Measurements from ENCODE around the gene HOXB7.

Gene HOXB7

DNA sequence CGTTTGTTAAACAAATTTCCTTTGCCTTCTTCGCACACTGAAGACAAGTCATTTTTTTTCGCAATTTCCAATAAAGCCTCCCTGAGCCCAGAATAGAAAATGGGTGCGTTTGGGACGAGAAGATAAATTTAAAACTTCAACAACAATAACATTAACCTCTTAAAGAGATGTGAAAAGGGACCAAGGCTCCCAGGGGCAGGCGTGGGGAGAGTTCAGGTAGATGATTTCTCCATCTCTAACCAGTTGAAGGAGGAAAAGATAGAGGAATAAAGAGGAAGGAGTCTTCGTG lies 31.4 kb downstream of the HOXB7 start:
- no peak for DNase-seq (ENCODE audit: low read depth in 2 of 2)

GRCh38 chr17:48578616-48579470 lies 32.0 kb downstream of the HOXB7 start:
- DNase-seq (ENCODE audit: low read depth in 2 of 2) = no peak

- DNase-seq (ENCODE audit: low read depth in 2 of 2) = no peak
Observed at GRCh38 chr17:48577946-48578615, 32.7 kb downstream of the HOXB7 start, which contains the start of gene HOXB4. TSS of gene HOXB4 (minus strand) at chr17:48578350. CDS start at chr17:48578319, 31 bp downstream.

GRCh38 chr17:48577330-48577945 lies 33.4 kb downstream of the HOXB7 start:
- no peak for DNase-seq (ENCODE audit: low read depth in 2 of 2)

- DNase-seq (ENCODE audit: low read depth in 2 of 2) = no peak
Observed at GRCh38 chr17:48576479-48577309, 34.1 kb downstream of the HOXB7 start.

GRCh38 chr17:48575673-48576478 lies 34.9 kb downstream of the HOXB7 start:
- no peak for DNase-seq (ENCODE audit: low read depth in 2 of 2)

DNA sequence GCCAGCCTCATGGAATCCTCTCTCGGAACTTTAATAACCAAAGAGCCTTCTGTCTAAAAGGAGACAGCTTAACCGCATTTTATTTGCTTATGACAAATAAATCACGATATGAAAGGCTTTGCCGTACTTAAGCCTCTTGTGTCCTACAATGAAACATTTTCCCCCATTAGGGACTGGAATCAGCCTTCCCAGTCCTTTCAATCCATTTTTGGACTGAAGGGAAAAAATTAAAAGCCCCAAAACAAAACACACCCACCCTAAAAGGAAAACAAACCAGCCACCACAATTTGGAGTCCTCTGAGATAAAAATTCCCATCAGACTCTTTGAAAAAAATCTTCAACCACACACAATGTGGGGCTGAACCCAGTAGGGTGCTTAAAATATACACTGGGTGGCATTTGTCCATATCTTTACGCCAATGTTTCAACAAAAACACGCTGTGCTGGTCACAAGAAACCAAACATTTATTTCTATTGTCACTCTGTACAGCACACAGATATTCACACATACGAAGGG lies 35.7 kb downstream of the HOXB7 start:
- peak; percentile 67 to 70 for DNase-seq (ENCODE audit: low read depth in 2 of 2)

- DNase-seq (ENCODE audit: low read depth in 2 of 2) = no peak
Observed at GRCh38 chr17:48574505-48575065, 36.2 kb downstream of the HOXB7 start.

- DNase-seq (ENCODE audit: low read depth in 2 of 2) = no peak
Observed at GRCh38 chr17:48571826-48572417, 38.9 kb downstream of the HOXB7 start.

GRCh38 chr17:48571024-48571818 lies 39.6 kb downstream of the HOXB7 start:
- no peak for DNase-seq (ENCODE audit: low read depth in 2 of 2)

DNA sequence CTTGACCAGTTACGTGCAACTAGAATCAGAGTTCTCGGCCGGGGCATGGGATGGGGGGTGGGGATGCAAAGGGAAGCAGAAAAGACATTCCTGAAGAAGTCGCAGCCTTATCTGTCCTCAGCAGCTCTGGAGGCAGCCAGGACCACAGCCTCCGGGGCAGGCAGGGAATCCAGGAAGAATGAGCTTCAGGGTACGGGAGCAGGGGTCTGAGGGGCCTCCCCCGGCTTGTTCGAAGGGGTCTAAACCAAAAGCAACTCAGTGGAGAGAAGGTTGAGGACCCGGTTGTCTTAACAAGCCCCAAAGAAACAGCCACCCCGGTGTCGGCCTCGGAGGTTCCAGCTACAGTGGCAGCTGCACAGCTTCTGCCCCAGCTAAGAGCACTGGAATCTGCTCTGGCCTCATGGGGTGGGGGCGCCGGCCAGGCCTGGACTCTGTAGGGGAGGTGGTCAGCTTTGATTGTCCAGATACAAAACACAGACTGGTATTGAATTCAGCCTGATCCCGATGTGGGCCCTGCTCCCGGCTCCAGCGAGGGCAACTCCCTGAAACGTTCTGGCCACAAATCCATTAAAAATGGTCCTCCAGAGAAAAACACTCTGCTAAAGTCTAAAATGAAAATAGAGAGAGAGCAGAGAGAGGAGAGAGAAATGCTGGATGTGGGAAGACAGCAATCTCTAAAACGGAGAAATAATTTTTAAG lies 40.3 kb downstream of the HOXB7 start:
- DNase-seq (ENCODE audit: low read depth in 2 of 2) = no peak

DNA sequence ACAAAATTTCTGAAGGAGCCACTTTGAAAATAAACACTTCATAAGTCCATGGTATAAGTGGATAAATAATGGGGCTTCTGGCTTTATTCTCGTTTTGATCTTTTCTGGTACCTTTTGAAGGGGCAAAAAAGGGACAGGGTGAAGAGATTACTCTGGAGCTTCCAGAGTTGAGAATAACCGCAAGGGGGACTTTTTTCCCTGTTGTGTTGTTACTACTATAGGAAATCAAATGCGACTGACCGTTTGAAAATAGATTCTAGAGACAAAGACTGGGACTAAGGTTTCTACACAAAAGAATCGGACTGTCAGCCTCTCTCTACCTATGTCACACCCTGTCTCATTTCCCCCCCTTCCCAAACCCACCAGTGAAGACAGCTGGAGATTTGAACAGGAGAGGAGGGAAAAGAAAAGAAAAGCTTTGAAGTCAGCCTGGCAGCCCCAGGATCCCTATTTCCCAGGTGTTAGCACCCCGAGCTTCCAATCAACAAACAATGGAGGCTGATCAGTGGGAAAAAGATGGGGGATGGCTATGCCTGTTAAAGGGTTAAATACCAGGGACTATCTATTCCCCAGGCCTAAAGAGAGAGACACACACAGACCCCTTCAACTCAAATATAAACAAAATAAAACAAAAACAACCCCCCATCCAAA lies 41.0 kb downstream of the HOXB7 start:
- DNase-seq (ENCODE audit: low read depth in 2 of 2) = no peak

DNA sequence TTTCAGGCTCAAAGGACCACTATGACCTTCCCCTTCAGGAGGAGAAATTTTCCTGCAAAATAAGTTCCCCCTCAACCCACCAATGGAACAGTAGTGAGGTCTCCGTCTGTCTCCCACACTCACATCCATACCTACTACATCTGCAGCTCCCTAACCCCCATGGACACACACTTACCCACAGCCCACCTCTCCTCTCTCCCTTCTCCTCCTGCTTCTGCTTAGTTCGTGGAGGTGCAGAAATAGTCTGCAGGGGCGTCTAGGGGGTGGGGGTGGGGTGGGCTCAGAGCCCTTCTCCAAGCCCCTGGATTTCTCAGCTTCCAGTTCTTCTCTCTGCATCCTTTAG lies 41.6 kb downstream of the HOXB7 start:
- no peak for DNase-seq (ENCODE audit: low read depth in 2 of 2)

GRCh38 chr17:48568499-48569239 lies 42.1 kb downstream of the HOXB7 start:
- DNase-seq (ENCODE audit: low read depth in 2 of 2) = peak in 1 of 2 experiments; percentile 62

DNA sequence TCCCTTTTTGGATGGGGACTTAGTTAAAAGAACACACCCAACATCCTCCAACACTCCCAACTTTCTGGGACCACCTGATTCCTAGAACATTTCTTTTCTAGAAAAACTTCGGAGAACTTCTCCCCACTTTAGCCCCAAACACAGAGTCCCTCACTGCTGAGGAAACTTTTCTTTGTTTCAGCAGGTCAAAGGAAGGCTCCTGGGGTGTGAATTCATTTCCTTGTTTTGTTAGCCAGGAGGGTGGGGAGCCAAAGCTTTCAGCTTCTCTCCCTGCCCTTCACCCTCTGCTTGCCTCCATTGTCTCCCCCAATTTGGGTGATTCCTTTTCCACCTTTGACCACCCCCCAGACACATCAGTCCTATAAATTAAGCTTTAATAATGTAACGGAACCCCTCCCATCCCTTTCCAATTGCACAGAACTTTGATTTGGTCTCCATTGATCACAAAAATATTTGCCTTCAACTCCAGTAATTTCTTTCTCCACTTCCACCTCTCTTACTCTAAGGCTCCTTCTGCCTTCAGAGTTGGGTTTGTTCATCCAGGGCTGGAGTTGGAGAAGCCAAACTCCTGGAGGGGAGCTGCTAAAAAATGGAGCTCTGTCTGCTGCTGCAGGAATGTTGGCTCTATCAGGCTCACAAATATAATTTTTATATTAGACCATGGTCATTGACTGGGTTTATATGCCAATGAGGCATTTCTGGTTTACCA lies 43.0 kb downstream of the HOXB7 start:
- DNase-seq (ENCODE audit: low read depth in 2 of 2) = no peak

GRCh38 chr17:48567209-48567608 lies 43.6 kb downstream of the HOXB7 start:
- no peak for DNase-seq (ENCODE audit: low read depth in 2 of 2)

- no peak for DNase-seq (ENCODE audit: low read depth in 2 of 2)
Observed at GRCh38 chr17:48566717-48567116, 44.1 kb downstream of the HOXB7 start.

All from fibroblast of skin of left quadriceps (primary cell).